ENCODE results near the gene DPYD.

The DPYD gene

GRCh38 chr1:97307568-97307967 lies 613.3 kb downstream of the DPYD start:
- no peak for TF ChIP-seq CTCF (IDR thresholded peaks at IDR 0.05; ENCODE audit: low read depth, low read length, missing control alignments)
- DNase-seq (ENCODE audit: extremely low read depth, low read depth): no peak
- no peak overlapping the region for H3K4me3 ChIP-seq (replicated peaks; ENCODE audit: low read depth, low read length)

- no peak for DNase-seq (ENCODE audit: extremely low read depth, low read depth)
- H3K4me3 ChIP-seq (replicated peaks; ENCODE audit: low read depth, low read length): no peak overlapping the region
- TF ChIP-seq CTCF (IDR thresholded peaks at IDR 0.05; ENCODE audit: low read depth, low read length, missing control alignments): no peak
Measured at GRCh38 chr1:97307151-97307550, 613.7 kb downstream of the DPYD start.

GRCh38 chr1:97306504-97306903 lies 614.3 kb downstream of the DPYD start:
- no peak for TF ChIP-seq CTCF (IDR thresholded peaks at IDR 0.05; ENCODE audit: low read depth, low read length, missing control alignments)
- no peak overlapping the region for H3K4me3 ChIP-seq (replicated peaks; ENCODE audit: low read depth, low read length)
- DNase-seq (ENCODE audit: extremely low read depth, low read depth): no peak

GRCh38 chr1:97304366-97304765 lies 616.5 kb downstream of the DPYD start:
- no peak overlapping the region for H3K4me3 ChIP-seq (replicated peaks; ENCODE audit: low read depth, low read length)
- TF ChIP-seq CTCF (IDR thresholded peaks at IDR 0.05; ENCODE audit: low read depth, low read length, missing control alignments): no peak
- no peak for DNase-seq (ENCODE audit: extremely low read depth, low read depth)

GRCh38 chr1:97298966-97299365 lies 621.9 kb downstream of the DPYD start:
- no peak for DNase-seq (ENCODE audit: extremely low read depth, low read depth)
- no peak overlapping the region for H3K4me3 ChIP-seq (replicated peaks; ENCODE audit: low read depth, low read length)
- TF ChIP-seq CTCF (IDR thresholded peaks at IDR 0.05; ENCODE audit: low read depth, low read length, missing control alignments): no peak

- H3K4me3 ChIP-seq (replicated peaks; ENCODE audit: low read depth, low read length): no peak overlapping the region
- DNase-seq (ENCODE audit: extremely low read depth, low read depth): no peak
- TF ChIP-seq CTCF (IDR thresholded peaks at IDR 0.05; ENCODE audit: low read depth, low read length, missing control alignments): no peak
Measured at GRCh38 chr1:97297611-97298010, 623.2 kb downstream of the DPYD start.

GRCh38 chr1:97281962-97282361 lies 638.9 kb downstream of the DPYD start:
- no peak for TF ChIP-seq CTCF (IDR thresholded peaks at IDR 0.05; ENCODE audit: low read depth, low read length, missing control alignments)
- H3K4me3 ChIP-seq (replicated peaks; ENCODE audit: low read depth, low read length): no peak overlapping the region
- no peak for DNase-seq (ENCODE audit: extremely low read depth, low read depth)

Measured in HFF-Myc (cell line).